LoVo (cell line): Measurements from ENCODE around the gene GPRC5B.

Source experiments
- DNase-seq: peaks from one replicate; pipeline ENCODE4 v3.0.0-alpha.2; 2016; ENCODE audit warnings: low spot score

The GPRC5B gene

DNA sequence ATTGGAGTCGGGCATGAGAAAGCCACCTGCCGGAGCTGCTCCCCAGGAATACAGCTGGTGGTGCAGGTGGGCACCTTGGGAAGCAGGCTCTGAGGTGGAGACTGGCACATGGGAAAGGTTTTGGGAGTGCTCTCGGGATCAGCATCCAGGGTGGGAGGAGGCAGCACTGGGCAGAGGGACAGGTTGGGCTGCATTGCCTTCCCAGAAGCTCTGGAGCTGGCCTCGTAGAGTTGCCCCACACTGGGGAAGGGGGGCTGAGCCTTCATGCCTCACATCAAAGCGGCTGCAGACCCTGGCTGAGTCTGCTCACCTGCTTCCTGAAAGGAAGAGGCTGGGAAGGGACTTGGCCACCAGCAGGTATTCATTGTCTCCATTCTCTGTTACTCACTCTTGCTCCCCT lies 13.5 kb upstream of the GPRC5B start:
- no peak for DNase-seq

DNA sequence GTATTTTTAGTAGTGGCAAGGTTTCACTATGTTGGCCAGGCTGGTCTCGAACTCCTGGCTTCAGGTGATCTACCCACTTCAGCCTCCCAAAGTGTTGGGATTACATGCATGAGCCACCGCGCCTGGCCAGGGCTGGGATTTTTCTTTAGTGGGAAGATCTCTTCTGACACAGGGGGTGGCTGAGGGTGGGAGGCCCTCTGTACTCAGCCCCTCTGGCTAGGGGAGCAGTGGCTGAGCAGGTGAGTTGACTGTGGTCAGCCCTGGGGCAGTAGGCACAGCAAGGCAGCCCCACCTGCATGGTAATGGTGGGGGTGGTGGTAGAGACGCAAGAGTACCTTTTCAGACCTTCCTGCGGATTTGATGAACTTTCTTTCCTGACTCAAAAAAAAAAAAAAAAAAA lies 12.3 kb upstream of the GPRC5B start:
- DNase-seq: no peak

DNA sequence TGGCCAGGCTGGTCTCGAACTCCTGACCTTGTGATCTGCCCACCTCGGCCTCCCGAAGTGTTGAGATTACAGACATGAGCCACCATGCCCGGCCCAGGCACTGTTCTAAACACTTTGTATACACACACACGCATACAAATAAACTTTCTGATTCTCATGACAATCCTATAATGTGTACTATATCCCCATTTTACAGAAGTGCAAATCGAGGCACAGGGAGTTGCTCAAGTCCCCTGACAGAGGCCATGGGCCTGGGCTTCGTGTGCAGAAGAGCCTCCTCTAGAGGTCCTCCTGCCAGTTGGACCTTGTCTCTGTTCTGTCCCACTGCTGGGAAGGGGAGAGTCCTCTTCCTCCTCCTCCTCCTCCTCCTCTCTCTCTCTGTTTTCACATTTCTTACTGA lies 9.9 kb upstream of the GPRC5B start:
- no peak for DNase-seq

DNA sequence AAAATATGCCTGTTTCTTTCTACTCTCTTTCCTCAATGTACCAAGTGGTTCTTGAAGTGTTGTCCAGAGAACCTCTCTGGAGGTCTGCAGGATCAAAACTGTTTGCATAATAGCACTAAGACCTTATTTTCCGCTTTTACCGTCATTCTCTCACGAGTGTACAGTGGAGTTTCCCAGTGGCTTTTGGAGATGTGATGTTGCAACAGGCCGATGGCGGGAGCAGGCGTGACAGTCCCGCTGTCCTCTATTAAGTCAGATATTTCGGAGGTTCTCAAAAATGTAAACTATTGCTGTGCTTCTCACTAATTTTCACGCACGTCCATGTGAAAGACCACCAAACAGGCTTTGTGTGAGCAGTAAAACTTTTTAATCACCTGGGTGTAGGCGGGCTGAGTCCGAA lies 8.3 kb upstream of the GPRC5B start:
- DNase-seq: no peak

DNA sequence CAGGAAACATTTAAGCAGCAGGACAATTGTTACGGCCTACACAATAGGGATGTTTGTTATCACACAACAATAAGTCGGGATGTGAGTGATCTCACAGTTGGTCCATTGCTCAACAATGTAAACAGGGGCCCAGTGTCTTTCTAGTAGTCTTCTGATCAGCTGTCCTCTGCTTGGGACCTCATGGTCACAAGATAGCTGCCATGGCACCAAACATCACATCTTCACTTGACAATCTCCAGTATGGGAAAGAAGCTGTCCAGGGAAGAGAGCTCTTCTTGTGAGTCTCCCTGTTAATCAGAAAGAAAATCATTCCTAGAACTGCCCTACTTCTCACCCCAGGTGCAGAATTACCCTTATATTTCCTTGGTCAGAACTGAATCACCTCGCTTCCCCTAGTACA lies 6.3 kb upstream of the GPRC5B start:
- DNase-seq: no peak

DNA sequence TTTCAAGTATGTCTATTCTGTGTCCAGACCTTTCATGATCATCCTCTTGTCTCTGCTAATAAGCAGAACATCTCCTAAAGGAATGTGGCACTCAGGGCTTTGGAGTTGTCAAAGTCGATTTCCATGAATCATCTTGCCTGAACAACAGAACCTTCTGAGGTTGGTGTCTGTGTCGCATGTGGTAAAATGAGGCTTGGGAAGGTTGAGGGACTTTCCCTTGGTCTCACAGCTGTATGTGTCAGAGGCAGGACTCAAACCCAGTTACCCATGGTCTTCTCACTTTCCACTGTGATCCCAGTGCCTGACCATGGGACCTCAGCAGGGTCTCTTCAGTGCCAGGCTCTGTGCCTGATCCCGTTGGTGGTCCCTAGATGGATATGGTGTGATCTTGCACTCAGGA lies 4.2 kb upstream of the GPRC5B start:
- no peak for DNase-seq

DNA sequence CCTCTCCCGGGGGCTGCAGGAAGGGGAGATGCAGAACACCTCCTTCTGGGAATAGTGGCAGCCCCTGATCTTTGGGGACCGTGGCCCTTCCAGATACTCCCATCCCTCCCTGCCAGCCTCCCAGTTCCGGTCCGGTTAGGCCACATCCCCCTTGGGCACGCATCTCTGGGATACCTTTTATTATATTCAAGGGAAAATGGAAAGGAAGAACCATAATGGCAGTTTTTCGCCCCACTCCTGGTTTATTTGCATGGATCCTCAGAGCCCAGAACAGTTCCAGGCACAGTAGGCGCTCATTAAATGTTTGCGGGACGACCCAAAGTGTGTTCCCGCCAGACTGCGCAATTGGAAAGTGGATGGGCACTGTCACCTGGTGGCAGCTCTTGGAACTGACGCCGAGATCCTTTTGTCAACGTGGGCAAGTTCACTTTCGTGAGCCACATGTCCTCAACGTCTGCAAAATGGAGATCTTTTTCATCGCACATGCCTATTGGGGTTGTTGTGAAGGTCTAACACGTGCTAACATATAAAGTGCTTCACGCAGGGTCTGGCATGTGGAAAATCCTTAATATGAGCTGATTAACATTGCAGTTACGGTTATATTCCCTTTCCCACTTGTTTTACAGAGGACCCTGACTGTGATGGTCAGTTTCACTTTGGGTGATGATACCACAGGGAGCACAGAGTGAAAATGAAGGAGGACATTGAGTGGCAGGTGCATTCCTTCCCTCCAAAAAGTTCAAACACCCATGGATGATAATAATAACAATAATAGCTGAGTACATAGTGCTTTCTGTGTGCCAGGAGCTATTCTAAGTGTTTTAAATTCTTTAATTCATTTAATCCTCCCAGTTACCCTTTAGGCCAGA lies 1.7 kb upstream of the GPRC5B start:
- peak; percentile 77 for DNase-seq

DNA sequence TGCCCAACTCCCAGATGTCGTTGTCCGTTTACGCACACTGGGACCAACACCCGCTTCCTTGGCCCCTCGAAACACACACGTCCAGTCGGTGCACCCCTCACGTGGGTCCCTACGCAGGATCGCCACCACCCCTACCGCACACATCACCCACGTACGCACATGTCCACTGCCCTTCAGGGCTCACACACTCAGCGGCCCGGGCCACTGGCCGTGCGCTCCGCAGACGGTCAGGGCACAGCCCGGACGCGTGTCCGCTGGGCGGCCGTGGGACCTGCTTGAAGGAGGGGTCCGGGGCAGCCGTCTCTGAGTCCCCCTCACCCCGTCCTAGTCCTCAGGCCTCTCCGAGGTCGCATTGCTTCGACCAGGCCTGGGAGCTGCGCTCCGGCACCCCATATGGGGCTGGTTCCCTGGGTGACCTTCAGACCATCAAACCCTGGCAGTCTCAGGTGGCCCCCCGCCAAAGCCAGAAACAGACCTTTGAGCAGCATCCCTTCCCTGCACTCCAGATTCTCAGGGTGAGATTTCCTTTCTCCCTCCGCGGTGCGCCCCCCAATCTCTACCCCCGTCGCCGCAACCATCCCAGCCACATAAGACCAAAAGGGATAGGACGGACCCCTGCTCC lies 914 bp upstream of the GPRC5B start:
- DNase-seq: no peak

DNA sequence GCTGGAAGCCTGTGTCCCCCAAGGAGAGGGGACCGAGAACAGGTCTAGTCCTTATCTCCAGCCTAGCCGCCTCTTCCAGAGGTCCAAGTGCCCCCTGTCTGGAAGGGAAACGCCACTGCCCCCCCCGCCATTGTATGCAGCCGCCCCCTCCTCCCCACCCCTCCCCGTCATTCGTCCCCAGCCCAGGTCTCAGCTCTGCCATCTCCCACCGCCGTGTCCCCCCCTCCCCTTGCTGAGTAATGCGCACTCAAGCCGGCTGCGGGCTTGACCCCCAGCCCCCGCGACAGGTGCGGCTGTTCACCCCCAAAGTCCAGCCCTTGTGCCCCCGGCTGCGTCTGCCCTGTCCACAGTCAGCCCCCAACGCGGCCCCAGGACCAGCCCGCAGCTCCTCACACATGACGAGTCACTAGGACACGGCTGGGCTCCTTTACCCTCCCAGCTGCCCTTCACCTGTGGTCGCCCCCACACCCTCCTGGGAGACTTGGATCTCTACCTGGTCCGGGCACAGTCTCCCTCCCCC lies 622 bp downstream of the GPRC5B start:
- DNase-seq: no peak

DNA sequence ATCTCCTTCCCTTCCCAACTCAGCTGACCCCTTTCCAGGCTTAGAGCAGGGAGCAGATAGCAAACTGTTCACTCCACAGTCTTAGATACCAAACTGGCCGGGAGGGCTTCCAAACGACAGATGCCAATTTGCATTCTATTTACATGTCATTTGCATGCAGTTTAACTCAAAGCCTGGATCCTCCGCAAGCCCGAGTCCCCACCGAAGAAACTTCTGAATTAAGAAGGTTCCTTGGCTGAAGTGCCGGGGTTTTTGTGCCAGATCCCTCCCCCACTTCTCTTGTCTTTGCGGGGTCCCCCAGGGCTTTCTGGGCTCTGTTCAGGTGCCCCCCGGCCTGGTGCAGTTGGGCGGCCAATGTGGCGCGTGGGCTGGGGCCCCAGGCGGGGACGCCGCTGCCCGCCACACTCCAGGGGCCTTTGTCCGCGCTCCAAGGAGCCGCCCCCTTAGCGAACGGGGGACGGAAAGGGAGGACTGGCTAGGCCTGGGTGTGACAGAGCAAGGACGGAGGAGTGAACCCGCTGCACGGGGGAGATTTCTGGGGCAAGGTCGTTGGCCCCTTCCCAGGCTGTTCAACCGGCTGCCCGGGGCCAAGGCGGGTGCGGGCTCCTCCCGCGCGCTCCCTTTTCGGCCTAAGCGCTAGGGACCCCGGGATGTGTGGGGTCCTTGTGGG lies 1.2 kb downstream of the GPRC5B start:
- no peak for DNase-seq

DNA sequence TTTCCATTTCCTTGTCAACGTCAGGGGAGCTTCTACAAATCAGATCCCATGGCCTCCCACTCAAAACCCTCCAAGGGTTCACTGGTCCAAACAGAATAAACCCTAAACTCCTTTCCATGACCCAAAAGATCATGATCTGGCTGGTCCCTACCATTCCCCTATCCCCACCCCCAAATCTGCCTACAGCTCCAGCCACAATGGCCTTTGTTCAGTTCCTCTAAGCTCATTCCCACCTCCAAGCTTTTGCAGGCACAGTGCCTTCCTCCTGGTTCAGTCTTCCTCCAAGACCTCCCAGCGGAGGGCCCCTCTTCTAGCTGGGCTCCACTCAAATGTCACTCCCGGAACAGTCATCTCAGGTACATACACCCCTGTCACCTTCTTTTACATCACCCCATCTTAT lies 2.0 kb downstream of the GPRC5B start:
- DNase-seq: no peak

DNA sequence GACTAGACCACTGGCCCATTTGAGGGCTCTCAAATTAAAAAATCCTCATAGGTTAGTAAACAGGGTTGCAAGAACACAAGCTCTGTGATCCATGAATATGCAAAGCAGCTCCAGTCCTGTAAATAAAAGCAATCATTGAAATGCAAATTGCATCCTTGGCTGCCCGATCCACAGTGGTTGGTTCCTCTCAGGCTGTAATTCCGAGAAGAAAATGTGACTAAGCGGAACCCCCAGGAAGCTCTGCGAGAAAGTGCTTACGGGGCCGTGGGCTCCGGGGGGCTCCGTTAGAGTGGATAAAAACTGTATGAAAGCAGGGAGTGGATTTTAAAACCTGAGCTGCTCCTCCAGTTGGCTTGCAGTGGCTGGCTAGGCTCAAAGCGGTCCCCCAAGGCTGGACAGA lies 2.5 kb downstream of the GPRC5B start:
- no peak for DNase-seq

DNA sequence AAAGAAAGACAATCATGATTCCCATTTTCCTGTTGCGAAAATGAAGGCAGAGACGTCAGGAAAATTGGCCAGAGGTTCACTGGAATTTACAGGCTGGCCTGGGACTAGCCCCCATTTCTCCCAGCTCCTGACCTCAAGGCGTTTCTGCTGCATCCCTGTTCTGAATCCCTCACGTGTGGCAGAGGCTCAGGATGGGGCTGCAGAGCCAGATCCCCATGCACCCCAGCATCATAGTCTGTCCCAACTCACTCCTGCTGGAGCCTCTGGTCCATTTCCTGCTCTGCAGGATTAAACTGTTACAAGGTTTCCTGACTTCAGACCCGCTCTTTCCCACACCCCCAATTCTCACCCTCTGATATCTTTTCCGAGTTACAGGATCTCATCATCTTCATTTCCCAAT lies 2.9 kb downstream of the GPRC5B start:
- no peak for DNase-seq

DNA sequence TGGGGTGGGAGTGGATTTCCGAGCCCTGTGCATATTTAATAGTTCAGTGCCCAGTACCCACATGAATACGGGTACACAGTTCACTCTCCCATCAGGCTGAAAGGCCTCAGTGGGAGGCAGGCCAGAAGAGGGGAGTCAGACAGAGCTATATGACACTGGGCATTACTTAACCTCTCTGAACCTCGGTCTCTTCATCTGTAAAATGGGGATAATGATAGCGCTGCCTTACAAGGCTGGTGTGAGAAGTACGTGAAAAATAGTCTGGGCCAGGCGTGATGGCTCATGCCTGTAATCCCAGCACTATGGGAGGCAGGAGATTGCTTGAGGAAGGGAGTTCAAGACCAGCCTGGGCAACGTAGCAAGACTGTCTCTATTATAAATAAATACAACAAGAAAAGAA lies 3.6 kb downstream of the GPRC5B start:
- DNase-seq: no peak

DNA sequence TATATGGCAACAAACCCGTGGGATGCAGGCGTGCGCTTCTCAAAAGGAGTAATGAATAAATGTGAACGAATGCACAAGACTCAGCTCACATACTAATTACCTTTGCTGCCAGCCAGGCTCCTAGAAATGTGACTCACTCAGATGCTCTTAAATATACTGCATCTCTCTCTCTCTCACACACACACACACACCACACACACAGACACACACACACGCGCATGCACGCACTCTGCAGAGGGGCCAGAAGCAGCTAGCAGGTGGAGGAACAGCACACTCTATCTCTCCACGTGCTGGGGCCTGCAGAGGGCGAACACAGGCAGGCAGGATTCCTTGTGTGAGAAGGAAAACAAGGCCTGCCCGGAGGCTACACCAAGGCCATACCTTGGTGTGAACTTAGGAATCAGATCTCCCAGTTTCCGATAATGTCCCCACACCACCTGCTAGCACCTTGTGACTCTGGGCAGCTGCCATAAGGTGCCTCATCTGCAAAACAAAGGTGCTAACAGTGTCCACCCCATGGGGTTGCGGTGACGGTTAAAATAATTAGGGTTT lies 5.3 kb downstream of the GPRC5B start:
- no peak for DNase-seq

DNA sequence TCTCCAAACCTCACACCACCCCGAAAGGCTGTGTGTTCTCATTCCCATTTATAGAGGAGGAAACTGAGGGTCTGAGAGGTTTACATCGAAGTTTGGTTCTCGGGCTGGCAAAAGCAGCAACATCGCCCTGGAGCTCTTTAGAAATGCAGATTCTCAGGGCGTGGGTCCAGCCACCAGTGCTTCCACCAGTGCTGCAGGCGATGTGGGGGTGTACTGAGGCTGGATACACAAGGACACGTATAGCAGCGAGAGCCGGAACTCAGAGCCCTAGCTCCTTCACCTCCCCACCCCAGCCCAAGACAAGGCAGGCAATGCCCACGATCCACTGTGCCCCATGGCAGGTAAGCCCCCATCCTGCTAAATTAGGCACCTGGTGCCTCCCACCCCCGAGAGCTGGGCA lies 5.9 kb downstream of the GPRC5B start:
- DNase-seq: no peak

DNA sequence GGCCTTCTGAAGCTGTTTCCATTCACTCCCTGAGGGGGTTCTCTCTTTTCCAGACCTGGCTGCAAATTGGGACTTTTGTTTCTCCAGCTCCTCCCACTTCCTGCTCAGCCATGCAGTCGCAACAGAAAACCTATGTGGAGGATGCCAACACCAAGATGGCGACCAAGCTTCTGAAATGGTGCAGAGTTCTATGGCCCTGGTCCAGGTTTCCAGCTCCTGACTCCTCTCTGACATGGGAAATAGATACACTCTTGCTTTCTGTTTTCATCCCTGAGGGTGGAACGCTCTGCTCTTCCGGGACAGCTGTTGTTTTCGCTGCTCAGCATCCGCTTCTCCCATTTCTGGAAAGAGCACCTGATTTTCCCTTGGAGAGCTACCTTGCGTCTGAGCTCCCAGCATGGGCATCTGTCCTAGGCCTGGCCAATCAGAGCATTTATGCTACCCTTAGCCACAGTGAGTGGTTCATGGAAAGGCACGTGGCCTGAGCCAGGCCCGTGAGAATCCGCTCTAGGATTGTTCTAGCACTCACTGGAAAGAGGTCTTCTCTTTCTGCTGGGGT lies 8.1 kb downstream of the GPRC5B start:
- no peak for DNase-seq

DNA sequence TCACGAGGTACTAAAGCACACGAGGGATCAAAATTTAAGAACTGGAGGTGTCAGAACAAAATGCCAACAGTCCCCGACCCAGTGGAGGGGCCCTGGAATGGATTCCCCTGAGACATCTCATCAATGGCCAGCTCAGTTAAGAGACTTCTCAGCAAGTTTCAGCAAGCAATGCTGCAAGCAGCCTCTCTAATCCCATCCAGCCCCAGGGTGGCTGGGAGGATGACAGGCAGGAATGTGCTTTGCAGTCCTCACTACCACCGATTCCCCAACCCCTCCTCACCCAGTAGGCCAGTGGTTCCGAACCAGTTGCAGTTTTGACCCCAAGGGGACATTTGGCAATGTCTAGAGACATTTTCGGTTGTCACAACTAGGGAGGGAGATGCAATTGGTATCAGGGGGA lies 8.7 kb downstream of the GPRC5B start:
- DNase-seq: no peak

DNA sequence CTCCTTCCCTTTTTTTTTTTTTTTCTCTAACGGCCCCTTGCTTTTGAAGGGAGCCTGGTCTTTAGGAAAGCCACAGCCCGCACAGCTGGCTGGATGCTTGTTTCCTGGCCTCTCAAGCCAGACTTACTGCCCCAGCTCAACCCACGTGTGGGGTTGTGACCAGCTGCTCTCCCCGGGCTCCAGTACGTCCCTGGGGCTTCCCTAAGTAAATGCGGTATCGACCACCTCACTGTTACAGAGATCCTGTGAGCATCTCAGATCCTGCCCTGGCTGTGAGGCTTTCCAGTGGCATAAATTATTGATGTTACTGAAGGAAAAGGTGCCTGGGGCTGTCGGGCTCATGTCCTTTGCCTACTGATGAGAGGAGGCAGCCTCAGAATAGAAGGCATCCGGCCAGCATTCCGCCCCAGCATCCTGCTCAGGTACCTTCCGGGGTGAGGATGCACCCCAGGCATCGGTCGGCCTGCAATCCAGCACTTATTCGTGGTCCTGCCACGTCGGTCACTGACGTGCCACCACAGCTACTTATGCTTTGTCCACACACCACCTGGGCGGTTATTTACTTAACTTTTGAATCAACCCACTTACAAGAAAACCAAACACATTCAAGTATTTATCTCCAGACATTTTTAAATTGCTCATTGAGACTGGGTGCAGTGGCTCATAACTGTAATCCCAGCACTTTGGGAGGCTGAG lies 9.6 kb downstream of the GPRC5B start:
- DNase-seq: no peak

DNA sequence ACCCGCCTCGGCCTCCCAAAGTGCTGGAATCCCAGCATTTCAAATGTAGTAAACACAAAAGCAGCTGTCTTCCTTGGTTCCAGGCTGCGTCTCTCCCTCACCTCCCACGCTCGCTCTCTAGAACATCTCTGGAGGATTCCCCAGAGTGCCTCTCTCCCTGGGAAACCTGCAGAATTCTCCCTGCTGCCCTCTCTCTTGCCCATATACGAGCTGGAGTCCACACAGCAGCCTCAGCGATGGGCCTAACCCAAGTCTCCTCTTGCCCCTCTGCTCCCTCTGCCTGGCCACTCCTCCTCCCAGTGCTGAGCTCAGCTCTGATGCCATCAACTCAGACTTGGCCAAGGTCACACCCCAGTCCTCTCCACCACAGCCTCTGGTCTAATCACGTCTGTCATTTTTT lies 10.6 kb downstream of the GPRC5B start:
- no peak for DNase-seq

DNA sequence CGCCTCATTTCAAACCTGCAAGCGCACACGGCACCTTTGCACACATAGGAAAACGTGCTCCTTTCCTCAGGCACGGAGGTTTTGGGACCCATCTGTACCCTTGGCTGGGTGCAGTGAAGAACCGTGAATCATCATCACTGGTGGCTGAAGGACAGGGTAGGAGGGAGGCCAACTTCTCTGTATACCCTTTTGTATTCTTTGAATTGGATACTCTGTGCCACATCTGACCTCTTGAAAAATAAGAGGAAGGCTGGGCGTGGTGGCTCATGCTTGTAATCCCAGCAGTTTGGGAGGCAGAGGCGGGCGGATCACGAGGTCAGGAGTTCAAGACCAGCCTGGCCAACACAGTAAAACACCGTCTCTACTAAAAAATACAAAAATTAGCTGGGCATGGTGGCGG lies 11.7 kb downstream of the GPRC5B start:
- no peak for DNase-seq
